ENCODE data around the gene GLB1L. TPM values are rescaled to one million over a fixed set of nuclear protein-coding genes. Genes with fewer than 3 reads are reported as not detected.

The GLB1L gene
- total RNA-seq, 1 experiment from 2014 or later = 6.1 TPM

DNA sequence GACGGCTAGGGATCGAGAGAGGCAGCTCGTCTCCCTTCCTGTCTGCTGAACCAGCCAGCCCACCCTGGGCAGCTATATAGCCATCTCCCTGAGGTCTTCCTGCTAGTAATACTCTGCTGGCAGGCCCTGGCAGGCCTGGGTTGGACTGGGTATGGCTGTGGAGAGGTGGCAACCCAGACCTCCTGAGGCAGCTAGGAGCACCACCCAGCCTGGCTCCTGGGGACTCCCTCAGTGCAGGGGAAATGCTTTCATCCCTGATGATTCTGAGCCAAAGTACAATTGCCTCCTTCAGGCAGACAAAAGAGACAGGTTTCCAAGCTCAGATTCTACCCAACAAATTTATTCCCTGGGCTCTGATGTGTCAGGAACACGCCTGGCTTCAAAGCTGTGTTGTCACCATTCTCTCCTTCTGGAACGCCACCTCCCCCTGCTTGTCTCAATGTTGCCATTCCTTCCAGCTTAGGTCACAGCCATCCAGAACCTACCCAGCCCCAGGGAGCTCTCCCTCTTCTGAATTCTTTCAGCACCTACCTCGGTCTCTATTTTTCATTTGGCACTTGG, 29.2 kb upstream of the GLB1L start (continued):
- TF ChIP-seq, protein P1, sequence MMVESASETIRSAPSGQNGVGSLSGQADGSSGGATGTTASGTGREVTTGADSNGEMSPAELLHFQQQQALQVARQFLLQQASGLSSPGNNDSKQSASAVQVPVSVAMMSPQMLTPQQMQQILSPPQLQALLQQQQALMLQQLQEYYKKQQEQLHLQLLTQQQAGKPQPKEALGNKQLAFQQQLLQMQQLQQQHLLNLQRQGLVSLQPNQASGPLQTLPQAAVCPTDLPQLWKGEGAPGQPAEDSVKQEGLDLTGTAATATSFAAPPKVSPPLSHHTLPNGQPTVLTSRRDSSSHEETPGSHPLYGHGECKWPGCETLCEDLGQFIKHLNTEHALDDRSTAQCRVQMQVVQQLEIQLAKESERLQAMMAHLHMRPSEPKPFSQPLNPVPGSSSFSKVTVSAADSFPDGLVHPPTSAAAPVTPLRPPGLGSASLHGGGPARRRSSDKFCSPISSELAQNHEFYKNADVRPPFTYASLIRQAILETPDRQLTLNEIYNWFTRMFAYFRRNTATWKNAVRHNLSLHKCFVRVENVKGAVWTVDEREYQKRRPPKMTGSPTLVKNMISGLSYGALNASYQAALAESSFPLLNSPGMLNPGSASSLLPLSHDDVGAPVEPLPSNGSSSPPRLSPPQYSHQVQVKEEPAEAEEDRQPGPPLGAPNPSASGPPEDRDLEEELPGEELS (CRISPR knock-in tag; IDR thresholded peaks at IDR 0.05) = no peak
- TF ChIP-seq IRF2 (CRISPR knock-in tag; IDR thresholded peaks at IDR 0.05; ENCODE audit: borderline replicate concordance, low read depth) (no peak), IRF1 (CRISPR knock-in tag; IDR thresholded peaks at IDR 0.05) (no peak), NR2C2 (CRISPR knock-in tag; IDR thresholded peaks at IDR 0.05) (no peak)
- TF ChIP-seq, protein P2, sequence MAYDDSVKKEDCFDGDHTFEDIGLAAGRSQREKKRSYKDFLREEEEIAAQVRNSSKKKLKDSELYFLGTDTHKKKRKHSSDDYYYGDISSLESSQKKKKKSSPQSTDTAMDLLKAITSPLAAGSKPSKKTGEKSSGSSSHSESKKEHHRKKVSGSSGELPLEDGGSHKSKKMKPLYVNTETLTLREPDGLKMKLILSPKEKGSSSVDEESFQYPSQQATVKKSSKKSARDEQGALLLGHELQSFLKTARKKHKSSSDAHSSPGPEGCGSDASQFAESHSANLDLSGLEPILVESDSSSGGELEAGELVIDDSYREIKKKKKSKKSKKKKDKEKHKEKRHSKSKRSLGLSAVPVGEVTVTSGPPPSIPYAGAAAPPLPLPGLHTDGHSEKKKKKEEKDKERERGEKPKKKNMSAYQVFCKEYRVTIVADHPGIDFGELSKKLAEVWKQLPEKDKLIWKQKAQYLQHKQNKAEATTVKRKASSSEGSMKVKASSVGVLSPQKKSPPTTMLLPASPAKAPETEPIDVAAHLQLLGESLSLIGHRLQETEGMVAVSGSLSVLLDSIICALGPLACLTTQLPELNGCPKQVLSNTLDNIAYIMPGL (CRISPR knock-in tag; IDR thresholded peaks at IDR 0.05) = no peak
- TF ChIP-seq, protein P3, sequence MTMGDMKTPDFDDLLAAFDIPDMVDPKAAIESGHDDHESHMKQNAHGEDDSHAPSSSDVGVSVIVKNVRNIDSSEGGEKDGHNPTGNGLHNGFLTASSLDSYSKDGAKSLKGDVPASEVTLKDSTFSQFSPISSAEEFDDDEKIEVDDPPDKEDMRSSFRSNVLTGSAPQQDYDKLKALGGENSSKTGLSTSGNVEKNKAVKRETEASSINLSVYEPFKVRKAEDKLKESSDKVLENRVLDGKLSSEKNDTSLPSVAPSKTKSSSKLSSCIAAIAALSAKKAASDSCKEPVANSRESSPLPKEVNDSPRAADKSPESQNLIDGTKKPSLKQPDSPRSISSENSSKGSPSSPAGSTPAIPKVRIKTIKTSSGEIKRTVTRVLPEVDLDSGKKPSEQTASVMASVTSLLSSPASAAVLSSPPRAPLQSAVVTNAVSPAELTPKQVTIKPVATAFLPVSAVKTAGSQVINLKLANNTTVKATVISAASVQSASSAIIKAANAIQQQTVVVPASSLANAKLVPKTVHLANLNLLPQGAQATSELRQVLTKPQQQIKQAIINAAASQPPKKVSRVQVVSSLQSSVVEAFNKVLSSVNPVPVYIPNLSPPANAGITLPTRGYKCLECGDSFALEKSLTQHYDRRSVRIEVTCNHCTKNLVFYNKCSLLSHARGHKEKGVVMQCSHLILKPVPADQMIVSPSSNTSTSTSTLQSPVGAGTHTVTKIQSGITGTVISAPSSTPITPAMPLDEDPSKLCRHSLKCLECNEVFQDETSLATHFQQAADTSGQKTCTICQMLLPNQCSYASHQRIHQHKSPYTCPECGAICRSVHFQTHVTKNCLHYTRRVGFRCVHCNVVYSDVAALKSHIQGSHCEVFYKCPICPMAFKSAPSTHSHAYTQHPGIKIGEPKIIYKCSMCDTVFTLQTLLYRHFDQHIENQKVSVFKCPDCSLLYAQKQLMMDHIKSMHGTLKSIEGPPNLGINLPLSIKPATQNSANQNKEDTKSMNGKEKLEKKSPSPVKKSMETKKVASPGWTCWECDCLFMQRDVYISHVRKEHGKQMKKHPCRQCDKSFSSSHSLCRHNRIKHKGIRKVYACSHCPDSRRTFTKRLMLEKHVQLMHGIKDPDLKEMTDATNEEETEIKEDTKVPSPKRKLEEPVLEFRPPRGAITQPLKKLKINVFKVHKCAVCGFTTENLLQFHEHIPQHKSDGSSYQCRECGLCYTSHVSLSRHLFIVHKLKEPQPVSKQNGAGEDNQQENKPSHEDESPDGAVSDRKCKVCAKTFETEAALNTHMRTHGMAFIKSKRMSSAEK (CRISPR knock-in tag; IDR thresholded peaks at IDR 0.05; ENCODE audit: borderline replicate concordance) = no peak

- no peak for ATAC-seq
- H3K9me3 Mint-ChIP-seq = no peaks in the 10 kb centered on the region
- TF ChIP-seq STAT6 (CRISPR knock-in tag; conservative IDR thresholded peaks at IDR 0.05; ENCODE audit: low read depth) = no peak
- TF ChIP-seq, protein P4, sequence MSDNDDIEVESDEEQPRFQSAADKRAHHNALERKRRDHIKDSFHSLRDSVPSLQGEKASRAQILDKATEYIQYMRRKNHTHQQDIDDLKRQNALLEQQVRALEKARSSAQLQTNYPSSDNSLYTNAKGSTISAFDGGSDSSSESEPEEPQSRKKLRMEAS (CRISPR knock-in tag; IDR thresholded peaks at IDR 0.05) = no peak
- TF ChIP-seq, protein P5, sequence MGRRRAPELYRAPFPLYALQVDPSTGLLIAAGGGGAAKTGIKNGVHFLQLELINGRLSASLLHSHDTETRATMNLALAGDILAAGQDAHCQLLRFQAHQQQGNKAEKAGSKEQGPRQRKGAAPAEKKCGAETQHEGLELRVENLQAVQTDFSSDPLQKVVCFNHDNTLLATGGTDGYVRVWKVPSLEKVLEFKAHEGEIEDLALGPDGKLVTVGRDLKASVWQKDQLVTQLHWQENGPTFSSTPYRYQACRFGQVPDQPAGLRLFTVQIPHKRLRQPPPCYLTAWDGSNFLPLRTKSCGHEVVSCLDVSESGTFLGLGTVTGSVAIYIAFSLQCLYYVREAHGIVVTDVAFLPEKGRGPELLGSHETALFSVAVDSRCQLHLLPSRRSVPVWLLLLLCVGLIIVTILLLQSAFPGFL (CRISPR knock-in tag; IDR thresholded peaks at IDR 0.05; ENCODE audit: borderline replicate concordance) = no peak
- peaks cover 28% of the 10 kb centered on the region for H3K4me1 Mint-ChIP-seq
- H3K27ac Mint-ChIP-seq = no peak overlapping the region
- no peaks in the 10 kb centered on the region for H3K36me3 Mint-ChIP-seq
- CTCF ChIA-PET = interaction anchor here (0.8 to 1.7 kb wide), 11 partner anchors 13 to 236 kb away, joined by 3 to 23 read pairs (median 3); partner anchors contain the start of genes PTPRN and TUBA4A
- H3K4me3 Mint-ChIP-seq = no peak overlapping the region
- H3K27me3 Mint-ChIP-seq (ENCODE audit: low read depth) = peaks cover 36% of the 10 kb centered on the region
- POLR2A ChIA-PET = interaction anchor here (0.6 to 1.4 kb wide), 5 partner anchors 17 to 98 kb away, joined by 3 to 8 read pairs (median 3); partner anchors contain the start of gene TUBA4A
- DNase-seq (ENCODE audit: low spot score) = no peak
Observed at GRCh38 chr2:219273937-219274336, 28.7 kb upstream of the GLB1L start.

Measured in WTC11 (cell line).